ENCODE results near the gene TTC3.

Gene TTC3

GRCh38 chr21:37204580-37204979 is 131.5 kb downstream of the TTC3 start:
- no peak for DNase-seq (ENCODE audit: low read depth, low spot score)
- H3K36me3 ChIP-seq (ENCODE audit: control insufficient read depth, insufficient read depth, low read length): no peaks in the 10 kb centered on the region
- H3K27ac ChIP-seq (ENCODE audit: low read length): no peak overlapping the region
- H3K4me1 ChIP-seq (ENCODE audit: control insufficient read depth, insufficient read depth, low read length): no peaks in the 10 kb centered on the region; the same call in 1 of the 2 replicates
- no CpG with 5 or more reads among the region's 7 CpGs for WGBS (ENCODE audit: insufficient coverage, insufficient read length)
- H3K27me3 ChIP-seq (ENCODE audit: control insufficient read depth, insufficient read depth, low read length): no peaks in the 10 kb centered on the region
- H3K4me3 ChIP-seq (ENCODE audit: low read length): no peak overlapping the region
- H3K9me3 ChIP-seq (ENCODE audit: control insufficient read depth, insufficient read depth, low read length): no peaks in the 10 kb centered on the region

GRCh38 chr21:37206496-37206895 is 133.4 kb downstream of the TTC3 start:
- Histone ChIP-seq H3K9me3 (ENCODE audit: control insufficient read depth, insufficient read depth, low read length) (no peaks in the 10 kb centered on the region), H3K27ac (ENCODE audit: low read length) (no peak overlapping the region), H3K27me3 (ENCODE audit: control insufficient read depth, insufficient read depth, low read length) (no peaks in the 10 kb centered on the region), H3K4me1 (ENCODE audit: control insufficient read depth, insufficient read depth, low read length) (no peaks in the 10 kb centered on the region; the same call in 1 of the 2 replicates), H3K36me3 (ENCODE audit: control insufficient read depth, insufficient read depth, low read length) (no peaks in the 10 kb centered on the region), H3K4me3 (ENCODE audit: low read length) (no peak overlapping the region)
- no peak for DNase-seq (ENCODE audit: low read depth, low spot score)
- WGBS (ENCODE audit: insufficient coverage, insufficient read length): no CpG with 5 or more reads among the region's 7 CpGs

- H3K4me1 ChIP-seq (ENCODE audit: control insufficient read depth, insufficient read depth, low read length): no peaks in the 10 kb centered on the region; the same call in 1 of the 2 replicates
- WGBS (ENCODE audit: insufficient coverage, insufficient read length): no CpG with 5 or more reads among the region's 6 CpGs
- no peak for DNase-seq (ENCODE audit: low read depth, low spot score)
- H3K36me3 ChIP-seq (ENCODE audit: control insufficient read depth, insufficient read depth, low read length): no peaks in the 10 kb centered on the region
- H3K27me3 ChIP-seq (ENCODE audit: control insufficient read depth, insufficient read depth, low read length): no peaks in the 10 kb centered on the region
- H3K27ac ChIP-seq (ENCODE audit: low read length): no peak overlapping the region
- H3K9me3 ChIP-seq (ENCODE audit: control insufficient read depth, insufficient read depth, low read length): no peaks in the 10 kb centered on the region
- no peak overlapping the region for H3K4me3 ChIP-seq (ENCODE audit: low read length)
Observed at GRCh38 chr21:37207441-37208009, 134.5 kb downstream of the TTC3 start.

GRCh38 chr21:37208056-37208721 is 135.1 kb downstream of the TTC3 start:
- Histone ChIP-seq H3K27ac (ENCODE audit: low read length) (no peak overlapping the region), H3K4me3 (ENCODE audit: low read length) (no peak overlapping the region)

GRCh38 chr21:37208741-37209225 is 135.7 kb downstream of the TTC3 start:
- Histone ChIP-seq H3K27me3 (ENCODE audit: control insufficient read depth, insufficient read depth, low read length) (no peaks in the 10 kb centered on the region), H3K27ac (ENCODE audit: low read length) (no peak overlapping the region), H3K9me3 (ENCODE audit: control insufficient read depth, insufficient read depth, low read length) (no peaks in the 10 kb centered on the region), H3K36me3 (ENCODE audit: control insufficient read depth, insufficient read depth, low read length) (no peaks in the 10 kb centered on the region), H3K4me3 (ENCODE audit: low read length) (no peak overlapping the region), H3K4me1 (ENCODE audit: control insufficient read depth, insufficient read depth, low read length) (no peaks in the 10 kb centered on the region; the same call in 1 of the 2 replicates)
- DNase-seq (ENCODE audit: low read depth, low spot score): no peak
- WGBS (ENCODE audit: insufficient coverage, insufficient read length): no CpG with 5 or more reads among the region's 15 CpGs

More at GRCh38 chr21:37208056-37208721, 135.1 kb downstream of the TTC3 start:
- Histone ChIP-seq H3K4me1 (ENCODE audit: control insufficient read depth, insufficient read depth, low read length) (no peaks in the 10 kb centered on the region; the same call in 1 of the 2 replicates), H3K27me3 (ENCODE audit: control insufficient read depth, insufficient read depth, low read length) (no peaks in the 10 kb centered on the region), H3K9me3 (ENCODE audit: control insufficient read depth, insufficient read depth, low read length) (no peaks in the 10 kb centered on the region), H3K36me3 (ENCODE audit: control insufficient read depth, insufficient read depth, low read length) (no peaks in the 10 kb centered on the region)
- no peak for DNase-seq (ENCODE audit: low read depth, low spot score)
- no CpG with 5 or more reads among the region's 15 CpGs for WGBS (ENCODE audit: insufficient coverage, insufficient read length)

- no peak overlapping the region for H3K4me3 ChIP-seq (ENCODE audit: low read length)
- no peaks in the 10 kb centered on the region; the same call in 1 of the 2 replicates for H3K4me1 ChIP-seq (ENCODE audit: control insufficient read depth, insufficient read depth, low read length)
- H3K27me3 ChIP-seq (ENCODE audit: control insufficient read depth, insufficient read depth, low read length): no peaks in the 10 kb centered on the region
- H3K27ac ChIP-seq (ENCODE audit: low read length): no peak overlapping the region
- no peaks in the 10 kb centered on the region for H3K36me3 ChIP-seq (ENCODE audit: control insufficient read depth, insufficient read depth, low read length)
- WGBS (ENCODE audit: insufficient coverage, insufficient read length): no CpG with 5 or more reads among the region's 7 CpGs
- no peak for DNase-seq (ENCODE audit: low read depth, low spot score)
- no peaks in the 10 kb centered on the region for H3K9me3 ChIP-seq (ENCODE audit: control insufficient read depth, insufficient read depth, low read length)
Observed at GRCh38 chr21:37210130-37210529, 137.1 kb downstream of the TTC3 start.

GRCh38 chr21:37210799-37211198 is 137.7 kb downstream of the TTC3 start:
- DNase-seq (ENCODE audit: low read depth, low spot score): no peak
- H3K27me3 ChIP-seq (ENCODE audit: control insufficient read depth, insufficient read depth, low read length): no peaks in the 10 kb centered on the region
- no peak overlapping the region for H3K4me3 ChIP-seq (ENCODE audit: low read length)
- no peaks in the 10 kb centered on the region for H3K9me3 ChIP-seq (ENCODE audit: control insufficient read depth, insufficient read depth, low read length)
- H3K27ac ChIP-seq (ENCODE audit: low read length): no peak overlapping the region
- no CpG with 5 or more reads among the region's 1 CpG for WGBS (ENCODE audit: insufficient coverage, insufficient read length)
- H3K36me3 ChIP-seq (ENCODE audit: control insufficient read depth, insufficient read depth, low read length): no peaks in the 10 kb centered on the region
- H3K4me1 ChIP-seq (ENCODE audit: control insufficient read depth, insufficient read depth, low read length): no peaks in the 10 kb centered on the region; the same call in 1 of the 2 replicates

GRCh38 chr21:37214952-37215351 is 141.9 kb downstream of the TTC3 start:
- no peak for DNase-seq (ENCODE audit: low read depth, low spot score)
- Histone ChIP-seq H3K4me1 (ENCODE audit: control insufficient read depth, insufficient read depth, low read length) (no peaks in the 10 kb centered on the region), H3K36me3 (ENCODE audit: control insufficient read depth, insufficient read depth, low read length) (no peaks in the 10 kb centered on the region), H3K27me3 (ENCODE audit: control insufficient read depth, insufficient read depth, low read length) (no peaks in the 10 kb centered on the region), H3K9me3 (ENCODE audit: control insufficient read depth, insufficient read depth, low read length) (no peaks in the 10 kb centered on the region), H3K4me3 (ENCODE audit: low read length) (no peak overlapping the region), H3K27ac (ENCODE audit: low read length) (no peak overlapping the region)
- no CpG with 5 or more reads among the region's 9 CpGs for WGBS (ENCODE audit: insufficient coverage, insufficient read length)

- H3K27ac ChIP-seq (ENCODE audit: low read length): no peak overlapping the region
- no CpG with 5 or more reads among the region's 13 CpGs for WGBS (ENCODE audit: insufficient coverage, insufficient read length)
- H3K27me3 ChIP-seq (ENCODE audit: control insufficient read depth, insufficient read depth, low read length): no peaks in the 10 kb centered on the region; the same call in 1 of the 2 replicates
- H3K9me3 ChIP-seq (ENCODE audit: control insufficient read depth, insufficient read depth, low read length): no peaks in the 10 kb centered on the region; the same call in 1 of the 2 replicates
- no peaks in the 10 kb centered on the region for H3K4me1 ChIP-seq (ENCODE audit: control insufficient read depth, insufficient read depth, low read length)
- DNase-seq (ENCODE audit: low read depth, low spot score): no peak
- peaks cover 5% of the 10 kb centered on the region for H3K36me3 ChIP-seq (ENCODE audit: control insufficient read depth, insufficient read depth, low read length)
- H3K4me3 ChIP-seq (ENCODE audit: low read length): peak overlapping the region; percentile 45; the same call in 1 of the 2 replicates
Observed at GRCh38 chr21:37219761-37220432, 146.8 kb downstream of the TTC3 start.

- no peaks in the 10 kb centered on the region for H3K4me1 ChIP-seq (ENCODE audit: control insufficient read depth, insufficient read depth, low read length)
- H3K27ac ChIP-seq (ENCODE audit: low read length): no peak overlapping the region
- DNase-seq (ENCODE audit: low read depth, low spot score): no peak
- no peaks in the 10 kb centered on the region; the same call in 1 of the 2 replicates for H3K9me3 ChIP-seq (ENCODE audit: control insufficient read depth, insufficient read depth, low read length)
- H3K36me3 ChIP-seq (ENCODE audit: control insufficient read depth, insufficient read depth, low read length): peaks cover 9% of the 10 kb centered on the region
- no CpG with 5 or more reads among the region's 35 CpGs for WGBS (ENCODE audit: insufficient coverage, insufficient read length)
- H3K4me3 ChIP-seq (ENCODE audit: low read length): peak overlapping the region; percentile 45
- no peaks in the 10 kb centered on the region; the same call in 1 of the 2 replicates for H3K27me3 ChIP-seq (ENCODE audit: control insufficient read depth, insufficient read depth, low read length)
Observed at GRCh38 chr21:37220433-37220980, 147.5 kb downstream of the TTC3 start.
